Islet of Langerhans (tissue), 1 donor: ENCODE results near the gene ANKRD44.
"Not testable (repeated sequence)": the region's sequence is repeated elsewhere in the genome, so short reads cannot be mapped to it uniquely, and the experiment has no call there.

Source experiments
- FAIRE-seq: peaks from one replicate; lab custom pipeline; 2011; peaks lifted over from hg19 to GRCh38; lab: Jason Lieb, UNC

The ANKRD44 gene

DNA sequence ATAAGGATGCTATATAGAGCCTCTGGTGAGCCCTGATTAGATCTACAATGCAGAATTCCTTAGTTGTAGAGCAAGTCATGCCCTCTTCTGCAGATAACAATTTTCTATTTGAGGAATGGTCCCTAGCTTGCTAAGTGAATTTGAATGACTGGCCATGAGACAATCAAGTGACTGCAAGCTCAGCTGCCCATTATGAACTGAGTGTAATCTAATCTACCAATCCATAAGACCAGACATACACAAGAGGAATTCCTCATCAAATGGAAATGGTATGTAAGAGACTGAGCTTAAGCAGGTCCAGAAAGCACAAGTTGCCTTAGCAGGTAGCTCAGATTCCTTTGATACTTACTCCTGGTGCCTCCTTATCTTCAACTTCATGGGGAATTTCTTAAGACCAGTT lies 4.8 kb upstream of the ANKRD44 start:
- FAIRE-seq: no peak

DNA sequence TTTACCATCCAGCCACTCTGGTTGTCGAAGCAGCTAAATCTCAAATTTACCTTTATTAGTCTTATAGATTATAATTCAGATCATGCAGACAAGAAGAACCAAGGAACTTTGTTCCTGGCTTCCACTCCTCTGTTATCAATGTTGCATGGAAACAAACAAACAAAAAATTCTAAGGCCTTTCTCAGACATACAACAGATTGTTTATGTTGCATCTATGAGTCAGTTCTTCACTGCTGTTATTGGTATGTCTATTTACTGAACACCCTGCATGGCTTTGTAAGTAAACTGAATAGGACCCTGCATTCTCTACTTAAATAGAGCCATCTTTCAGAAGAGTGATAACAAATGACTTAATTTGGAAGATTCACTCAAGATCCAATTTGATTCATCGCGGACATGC lies 1.6 kb upstream of the ANKRD44 start:
- no peak for FAIRE-seq

DNA sequence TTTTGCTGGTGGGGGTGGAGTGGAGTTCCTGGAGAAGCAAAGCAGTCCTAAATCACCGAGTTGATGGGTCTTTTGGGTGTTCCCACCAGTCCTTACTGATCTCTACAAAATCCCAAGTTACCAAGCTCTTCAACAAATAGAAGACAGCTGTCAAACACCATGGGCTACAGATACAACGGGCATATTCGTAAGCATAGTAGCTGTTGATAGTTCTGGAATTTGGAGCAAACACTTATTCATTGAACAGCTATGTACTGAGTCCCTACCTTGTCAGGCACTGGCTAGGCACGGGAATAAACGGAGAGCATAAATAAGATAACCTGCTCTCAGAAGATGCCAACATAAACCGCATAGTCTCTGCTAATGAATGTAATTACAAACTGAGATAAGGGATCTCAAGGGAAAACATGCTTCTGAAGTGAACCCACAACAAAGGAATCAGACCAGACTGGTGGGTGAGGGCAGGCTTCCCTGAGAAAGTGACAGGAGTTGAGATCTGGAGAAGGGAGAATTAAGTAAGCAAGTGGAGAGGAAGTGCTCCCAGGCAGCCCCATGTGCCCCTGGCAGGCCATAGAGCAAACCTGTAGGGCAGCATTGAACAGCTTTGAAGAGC lies 947 bp upstream of the ANKRD44 start:
- no peak for FAIRE-seq

GRCh38 chr2:197310987-197311420 lies 424 bp upstream of the ANKRD44 start:
- FAIRE-seq: no peak

DNA sequence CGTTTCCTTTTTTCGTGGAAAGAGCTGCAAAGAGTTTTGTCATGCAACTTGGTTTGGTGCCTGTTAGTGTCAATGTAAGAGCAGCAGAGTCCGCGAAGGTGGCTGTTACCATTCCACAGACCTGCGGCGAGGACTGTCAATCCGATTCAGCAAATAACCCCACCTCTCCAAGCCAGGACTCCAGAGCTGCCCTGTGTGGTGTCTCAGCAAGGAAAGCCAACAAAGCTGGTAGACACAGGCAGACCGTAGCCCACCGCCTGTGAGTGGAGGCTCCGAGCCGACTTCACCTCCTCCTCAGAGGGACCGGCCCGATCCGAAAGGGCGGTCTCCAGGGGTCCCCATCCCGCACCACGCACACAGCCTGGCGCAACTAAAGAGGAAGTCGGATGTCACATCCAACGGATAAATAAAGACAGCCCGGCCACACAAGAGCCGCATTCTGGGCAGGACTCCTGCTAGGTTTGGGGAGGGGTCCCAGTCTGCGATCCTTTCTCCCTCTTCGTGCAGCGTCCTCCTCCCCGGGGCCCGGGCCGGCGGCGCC lies 819 bp downstream of the ANKRD44 start:
- FAIRE-seq: no peak

DNA sequence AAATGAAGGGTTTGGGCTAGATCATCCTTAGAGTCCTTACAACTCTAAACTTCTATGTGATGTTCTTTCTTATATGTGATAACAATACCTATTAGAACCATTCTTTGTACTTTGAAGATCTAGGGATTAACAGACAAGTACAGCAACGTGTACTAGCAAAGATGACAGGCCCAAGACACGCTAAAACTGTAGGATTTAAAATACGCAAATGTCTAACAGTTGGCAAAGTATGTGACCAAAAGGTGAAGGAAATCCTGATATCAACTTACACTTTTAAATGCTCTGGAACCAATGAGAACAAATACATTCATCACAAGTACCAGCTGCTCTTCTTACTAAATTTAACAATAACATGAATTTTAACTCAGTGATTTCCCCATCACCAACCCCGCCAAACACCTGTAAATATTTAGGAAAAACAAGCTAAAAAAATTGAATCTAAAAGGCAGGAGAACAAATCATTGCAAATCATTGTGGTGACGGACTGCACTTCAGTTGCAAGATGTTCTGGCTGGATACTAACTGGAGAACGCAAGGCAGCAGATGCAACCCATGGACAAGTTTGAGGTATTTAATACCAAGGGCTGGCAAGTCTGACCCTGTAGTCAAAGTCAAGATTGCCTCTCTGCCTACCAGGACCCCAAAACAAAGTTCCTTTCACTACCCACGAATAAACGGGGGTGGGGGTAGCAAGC lies 1.4 kb downstream of the ANKRD44 start:
- no peak for FAIRE-seq

DNA sequence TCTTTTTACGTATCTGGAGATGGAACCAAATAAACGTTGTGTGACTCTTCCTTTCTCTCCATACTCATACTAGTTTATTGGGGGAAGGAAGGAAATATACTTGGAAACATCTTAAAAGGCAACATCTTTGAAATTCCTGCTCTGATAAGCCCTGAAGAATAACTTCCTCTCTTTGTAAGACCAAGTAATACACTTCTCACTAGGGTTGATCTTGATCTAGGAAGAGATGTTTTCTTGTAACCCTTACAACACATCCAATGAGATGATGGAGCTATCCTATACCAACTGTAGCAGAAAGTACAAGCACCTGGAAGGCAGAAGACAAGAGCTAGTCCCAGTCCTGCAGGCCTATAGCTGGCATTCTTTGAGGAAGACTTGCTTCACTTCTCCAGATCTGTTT lies 2.0 kb downstream of the ANKRD44 start:
- no peak for FAIRE-seq

- no peak for FAIRE-seq
These were observed 2.6 kb downstream of the ANKRD44 start for GRCh38 chr2:197307933-197308521.

GRCh38 chr2:197307236-197307932 lies 3.2 kb downstream of the ANKRD44 start:
- FAIRE-seq: no peak

DNA sequence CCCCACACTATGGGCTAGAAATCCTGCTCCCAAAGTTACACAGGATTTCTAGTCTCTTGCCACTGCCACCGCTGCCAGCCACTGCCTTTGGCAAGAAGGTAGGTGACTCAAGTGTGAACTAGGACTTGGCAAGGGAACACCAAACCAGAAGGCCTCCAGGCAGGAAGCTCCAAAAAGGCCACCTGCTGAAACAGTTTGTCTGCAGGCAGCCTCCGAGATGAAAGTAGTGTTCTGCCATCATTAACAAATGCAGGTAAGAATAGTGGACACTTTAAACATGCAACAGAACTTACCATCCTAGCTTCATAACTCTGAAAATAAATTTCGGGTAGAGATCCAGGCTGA lies 3.9 kb downstream of the ANKRD44 start:
- FAIRE-seq: no peak

- no peak for FAIRE-seq
These were observed 4.4 kb downstream of the ANKRD44 start for GRCh38 chr2:197306024-197306695.

GRCh38 chr2:197304556-197305011 lies 6.0 kb downstream of the ANKRD44 start:
- FAIRE-seq: no peak

DNA sequence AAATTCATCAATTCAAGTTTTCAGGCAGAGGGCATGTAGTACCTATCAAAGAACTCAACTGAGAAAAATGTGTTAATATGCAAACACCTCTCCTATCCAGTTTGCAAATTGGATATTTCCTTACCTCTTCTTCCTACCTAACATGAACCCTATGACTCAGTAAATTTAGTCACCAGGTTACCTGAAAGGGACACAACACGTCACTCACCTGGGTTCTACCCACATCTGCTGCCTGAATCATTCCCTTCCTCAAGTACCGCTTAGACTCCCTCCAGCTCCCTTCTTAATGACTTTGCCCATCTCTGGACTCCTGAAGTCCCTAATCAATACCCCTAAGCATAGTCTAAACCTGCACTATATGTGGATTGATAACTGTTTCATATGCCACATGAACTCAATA lies 10.4 kb downstream of the ANKRD44 start:
- peak; percentile 30 for FAIRE-seq

GRCh38 chr2:197298609-197299008 lies 12.0 kb downstream of the ANKRD44 start:
- no peak for FAIRE-seq

GRCh38 chr2:197297772-197298318 lies 12.7 kb downstream of the ANKRD44 start:
- no peak for FAIRE-seq

DNA sequence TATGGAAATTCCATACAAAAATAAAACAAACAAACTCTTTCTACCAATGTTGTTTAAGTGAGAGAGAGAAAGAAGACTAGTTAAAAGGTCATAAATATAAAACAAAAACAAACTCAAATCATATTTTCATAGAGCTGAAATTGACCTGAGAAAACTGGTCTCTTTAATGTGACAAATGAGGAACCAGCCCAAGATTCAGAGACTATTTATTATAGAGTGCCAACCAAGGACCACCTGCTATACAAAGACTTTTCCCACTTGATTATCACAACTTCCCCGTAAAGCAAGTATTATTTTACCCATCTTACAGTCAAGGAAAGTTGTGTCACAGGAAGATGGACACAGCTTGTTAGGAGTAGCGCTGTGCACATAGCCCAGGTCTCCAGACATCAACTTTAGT lies 13.3 kb downstream of the ANKRD44 start:
- FAIRE-seq: peak; percentile 27

- FAIRE-seq: no peak
These were observed 13.7 kb downstream of the ANKRD44 start for GRCh38 chr2:197296835-197297234.

GRCh38 chr2:197294260-197294659 lies 16.3 kb downstream of the ANKRD44 start:
- no peak for FAIRE-seq

- FAIRE-seq: no peak
These were observed 17.1 kb downstream of the ANKRD44 start for GRCh38 chr2:197293252-197294007.

GRCh38 chr2:197292619-197293018 lies 18.0 kb downstream of the ANKRD44 start:
- FAIRE-seq: no peak

DNA sequence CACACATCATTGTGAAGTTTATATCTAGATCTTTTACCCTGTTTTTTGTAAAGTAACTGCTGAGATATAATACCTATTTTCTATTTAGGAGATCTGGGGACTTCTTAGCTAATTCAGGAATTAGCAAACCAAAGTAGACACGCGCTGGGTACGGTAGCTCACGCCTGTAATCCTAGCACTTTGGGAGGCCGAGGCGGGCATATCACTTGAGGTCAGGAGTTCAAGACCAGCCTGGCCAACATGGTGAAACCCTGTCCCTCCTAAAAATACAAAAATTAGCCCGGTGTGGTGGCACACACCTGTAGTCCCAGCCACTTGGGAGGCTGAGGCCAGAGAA lies 23.0 kb downstream of the ANKRD44 start:
- FAIRE-seq: not testable (repeated sequence)
